Measurements from ENCODE around the gene DCUN1D2. TPM values are rescaled to one million over a fixed set of nuclear protein-coding genes. Genes with fewer than 3 reads are reported as not detected.

Gene DCUN1D2
- total and polyA plus RNA-seq, 10 of the 15 experiments (the other 5 are each of a cell fraction or from before 2014, with no cell fraction given), result 2.5 to 23.6 (median 9.3) TPM

- H3K4me1 ChIP-seq (ENCODE audit: control insufficient read depth, insufficient read depth, low read length), result no peaks in the 10 kb centered on the region
- WGBS (ENCODE audit: insufficient coverage, insufficient replicate concordance, low lambda C conversion rate, missing lambda C conversion rate), result 92% methylated on average over 7 of the region's 7 CpGs
- no peak overlapping the region for H3K4me3 ChIP-seq
- H4K20me1 ChIP-seq (ENCODE audit: control insufficient read depth, insufficient read depth), result no peaks in the 10 kb centered on the region
- intact Hi-C loops (cut with micrococcal nuclease; ENCODE audit: unreplicated experiment), result no loop called here
- RAD21 ChIA-PET (ENCODE audit: unreplicated experiment), result no interaction called here
- no peaks in the 10 kb centered on the region; a peak in 3 of 4 replicates for H3K36me3 ChIP-seq (ENCODE audit: control insufficient read depth in 2 of 2, insufficient read depth in 2 of 2, low read length in 1 of 2)
- no peak for ATAC-seq
- no peak overlapping the region for H3K27ac ChIP-seq (ENCODE audit: control insufficient read depth, insufficient read depth)
- FAIRE-seq, result no peak
- CTCF ChIA-PET, result no interaction called here
- H3K9me3 ChIP-seq (replicated peaks; ENCODE audit: control insufficient read depth, insufficient read depth, low read length), result no peaks in the 10 kb centered on the region
- POLR2A ChIA-PET, result interaction anchor here (0.6 to 0.8 kb wide), 2 partner anchors 17 to 21 kb away, joined by 4 to 7 read pairs; no protein-coding TSS in a partner anchor
- in situ Hi-C loops (cut with MboI), result no loop called here
- BruUV-seq (replicated peaks), result no TSS peak
- H3K27me3 ChIP-seq (replicated peaks in 1 of 2; ENCODE audit: control insufficient read depth in 2 of 2, insufficient read depth in 2 of 2, low read length in 1 of 2), result no peaks in the 10 kb centered on the region
- H3K4me2 ChIP-seq (ENCODE audit: control insufficient read depth, insufficient read depth), result no peak overlapping the region
- SMC1A ChIA-PET (ENCODE audit: uncharacterized antibody, unreplicated experiment), result no interaction called here
- no peak overlapping the region for H3K9ac ChIP-seq (ENCODE audit: control insufficient read depth, insufficient read depth, low read length)
- H3K79me2 ChIP-seq (ENCODE audit: control insufficient read depth, insufficient read depth, low read length), result no peaks in the 10 kb centered on the region
- DNase-seq (ENCODE audit: low read depth, low spot score), result no peak
- TF ChIP-seq FOXM1 (IDR thresholded peaks at IDR 0.05; ENCODE audit: low read depth, low read length) (no peak), SMAD1 (IDR thresholded peaks at IDR 0.05; ENCODE audit: low read depth, partially characterized antibody) (no peak), CBFB (IDR thresholded peaks at IDR 0.05; ENCODE audit: low read depth) (no peak), BCLAF1 (IDR thresholded peaks at IDR 0.05) (no peak), WRNIP1 (IDR thresholded peaks at IDR 0.05; ENCODE audit: borderline replicate concordance, low read depth, low read length) (no peak), IRF5 (IDR thresholded peaks at IDR 0.05; ENCODE audit: borderline replicate concordance) (no peak), NR2C2 (IDR thresholded peaks at IDR 0.05; ENCODE audit: borderline replicate concordance, control insufficient read depth, insufficient read length, low read depth) (no peak), POLR2A (IDR thresholded peaks at IDR 0.05; ENCODE audit: low read depth, low read length) (no peak), PAX5 (IDR thresholded peaks at IDR 0.05; ENCODE audit: borderline replicate concordance, low read depth, low read length) (no peak), RB1 (IDR thresholded peaks at IDR 0.05; ENCODE audit: borderline replicate concordance) (no peak), ZBTB33 (IDR thresholded peaks at IDR 0.05) (no peak)
- no peak overlapping the region for H2AFZ ChIP-seq (ENCODE audit: control insufficient read depth, low read depth, low read length)
Measured at GRCh38 chr13:113468029-113468428, 22.5 kb downstream of the DCUN1D2 start.
